HepG2 (cell line): ENCODE measurements around the gene C1orf185. TPM values are rescaled to one million over a fixed set of nuclear protein-coding genes. Genes with fewer than 3 reads are reported as not detected.

Experiments
- ATAC-seq: fragments of 200-7000 bp; cut with Tn5 transposase; 3 replicates; pipeline ENCODE4 v1.9.1; 2020; ENCODE audit warnings: mild to moderate bottlenecking, moderate library complexity
- BruUV-seq: library from RNA; stranded (reverse); fragments of 400-500 nt; replicated peaks from 2 replicates; lab custom pipeline; 2021; lab: Mats Ljungman, UMichigan
- CTCF ChIA-PET: fragments of 300-600 bp; formaldehyde crosslinking; extraction: SDS; loops from one replicate; lab custom pipeline; 2021; ENCODE audit warnings: low total read pairs, inconsistent platforms, low intra/inter-chr PET ratio; lab: Yijun Ruan, JAX
- POLR2A ChIA-PET: fragments of 350-600 bp; sonication (Branson Sonifier 250); formaldehyde crosslinking; loops from one replicate; lab custom pipeline; 2020; ENCODE audit warnings: antibody characterized with exemption, inconsistent platforms; lab: Yijun Ruan, JAX
- DNase-seq: peaks from one replicate; pipeline ENCODE4 v3.0.0-alpha.2; 2015; ENCODE audit warnings: low spot score
- FAIRE-seq: peaks from 3 replicates; lab custom pipeline; 2011; peaks lifted over from hg19 to GRCh38; lab: Jason Lieb, UNC
- H2AFZ ChIP-seq: one replicate; pipeline ENCODE4 v1.6.1; 2011; ENCODE audit warnings: low read length, inconsistent platforms
- H3K27ac ChIP-seq: fragments of 300-600 bp; 3 replicates; pipeline ENCODE4 v1.8.0; 2011; ENCODE audit warnings: mixed run types, mild to moderate bottlenecking, mixed read lengths, low read length, inconsistent platforms; ENCODE audit not compliant: insufficient read depth; ENCODE audit errors: extremely low read length
- H3K27me3 ChIP-seq, 2 experiments: fragments of 200-600 bp in 1 of 2; 2 replicates in 1 of 2; 3 replicates in 1 of 2; pipeline versions ENCODE4 v1.6.0 to v1.8.0; 2011; ENCODE audit warnings: low read length in 2 of 2, mild to moderate bottlenecking in 2 of 2, moderate library complexity in 2 of 2, inconsistent platforms in 1 of 2; ENCODE audit not compliant: insufficient read depth in 2 of 2, control insufficient read depth in 1 of 2
- H3K36me3 ChIP-seq, 2 experiments: fragments of 200-600 bp in 1 of 2; replicated peaks in 1 of 2; 2 replicates in 1 of 2; 3 replicates in 1 of 2; pipeline versions ENCODE4 v1.5.1 to v1.8.0; 2011; ENCODE audit warnings: low read length in 2 of 2, inconsistent platforms in 1 of 2; ENCODE audit not compliant: insufficient read depth in 2 of 2, control insufficient read depth in 1 of 2
- H3K4me1 ChIP-seq: 2 replicates; pipeline ENCODE4 v1.5.1; 2012; ENCODE audit warnings: low read length, inconsistent platforms; ENCODE audit not compliant: insufficient read depth
- H3K4me2 ChIP-seq: 2 replicates; pipeline ENCODE4 v1.6.0; 2011; ENCODE audit warnings: low read depth, low read length, inconsistent platforms
- H3K4me3 ChIP-seq, 3 experiments: fragments of 200-600 bp in 1 of 3; sonication (generic), shearing (Covaris generic) in 1 of 3; replicated peaks in 1 of 3; 2 replicates each; pipeline ENCODE4 v1.5.1; 2011 to 2016; ENCODE audit warnings: low read length in 3 of 3, inconsistent platforms in 2 of 3, low read depth in 2 of 3, mild to moderate bottlenecking in 2 of 3, control low read depth in 1 of 3, mixed read lengths in 1 of 3; ENCODE audit not compliant: insufficient read depth in 1 of 3
- H3K79me2 ChIP-seq: one replicate; pipeline ENCODE4 v1.6.1; 2011; ENCODE audit warnings: low read length, inconsistent platforms; ENCODE audit not compliant: insufficient read depth
- H3K9ac ChIP-seq: 2 replicates; pipeline ENCODE4 v1.6.0; 2011; ENCODE audit warnings: mild to moderate bottlenecking, low read depth, low read length, inconsistent platforms; ENCODE audit not compliant: insufficient read depth
- H3K9me3 ChIP-seq: 2 replicates; pipeline ENCODE4 v1.5.1; 2012; ENCODE audit warnings: mild to moderate bottlenecking, low read length
- H4K20me1 ChIP-seq: 2 replicates; pipeline ENCODE4 v1.6.0; 2011; ENCODE audit warnings: inconsistent platforms, mild to moderate bottlenecking, low read length, moderate library complexity; ENCODE audit not compliant: insufficient read depth
- DPF2 ChIP-seq: sonication (generic); formaldehyde crosslinking; IDR thresholded peaks from 2 replicates; pipeline ENCODE4 v1.4.0; 2020; ENCODE audit warnings: mild to moderate bottlenecking, low read depth, missing genetic modification reagents, borderline replicate concordance
- HMG20B ChIP-seq: conservative IDR thresholded peaks from 2 replicates; pipeline ENCODE4 v1.6.1; 2016; ENCODE audit warnings: missing genetic modification reagents, missing compliant biosample characterization
- NBN ChIP-seq: fragments of 450-650 bp; conservative IDR thresholded peaks from 2 replicates; pipeline ENCODE4 v1.6.1; 2017
- NCOA2 ChIP-seq: sonication (generic); formaldehyde crosslinking; IDR thresholded peaks from 2 replicates; pipeline ENCODE4 v1.8.0; 2022; ENCODE audit warnings: inconsistent platforms
- NFATC3 ChIP-seq: sonication (generic); formaldehyde crosslinking; IDR thresholded peaks from 2 replicates; pipeline ENCODE4 v1.5.1; 2020; ENCODE audit warnings: mild to moderate bottlenecking, missing genetic modification reagents
- ONECUT2 ChIP-seq: sonication (generic); formaldehyde crosslinking; IDR thresholded peaks from 2 replicates; pipeline ENCODE4 v1.4.0; 2020; ENCODE audit warnings: missing genetic modification reagents
- RORA ChIP-seq: sonication (generic); formaldehyde crosslinking; IDR thresholded peaks from 2 replicates; pipeline ENCODE4 v1.5.0; 2020; ENCODE audit warnings: mild to moderate bottlenecking, missing genetic modification reagents, moderate library complexity
- RXRB ChIP-seq: IDR thresholded peaks from 2 replicates; pipeline ENCODE4 v1.6.1; 2016; ENCODE audit warnings: borderline replicate concordance, missing genetic modification reagents, missing compliant biosample characterization
- TBL1XR1 ChIP-seq: fragments of 150-350 bp; IDR thresholded peaks from 2 replicates; pipeline ENCODE4 v1.6.1; 2014; ENCODE audit warnings: borderline replicate concordance, low read length; ENCODE audit not compliant: partially characterized antibody
- XBP1 ChIP-seq: sonication (generic); formaldehyde crosslinking; IDR thresholded peaks from 2 replicates; pipeline ENCODE4 v1.5.0; 2020; ENCODE audit warnings: missing genetic modification reagents
- ZBTB1 ChIP-seq: sonication (generic); formaldehyde crosslinking; IDR thresholded peaks from 2 replicates; pipeline ENCODE4 v1.4.0; 2020; ENCODE audit warnings: missing genetic modification reagents, borderline replicate concordance
- ZFP62 ChIP-seq: sonication (generic); formaldehyde crosslinking; IDR thresholded peaks from 2 replicates; pipeline ENCODE4 v1.4.0; 2020; ENCODE audit warnings: missing genetic modification reagents
- ZIK1 ChIP-seq: sonication (generic); formaldehyde crosslinking; IDR thresholded peaks from 2 replicates; pipeline ENCODE4 v1.5.0; 2020; ENCODE audit warnings: mild to moderate bottlenecking, low read depth, missing genetic modification reagents, borderline replicate concordance
- ZNF12 ChIP-seq: sonication (generic); formaldehyde crosslinking; IDR thresholded peaks from 2 replicates; pipeline ENCODE4 v1.5.0; 2020; ENCODE audit warnings: missing genetic modification reagents
- ZNF143 ChIP-seq: sonication (generic); formaldehyde crosslinking; IDR thresholded peaks from 2 replicates; pipeline ENCODE4 v1.4.0; 2020; ENCODE audit warnings: missing genetic modification reagents
- ZNF253 ChIP-seq: sonication (generic); formaldehyde crosslinking; IDR thresholded peaks from 2 replicates; pipeline ENCODE4 v1.8.0; 2022; ENCODE audit warnings: mild to moderate bottlenecking, missing genetic modification reagents, borderline replicate concordance
- ZNF878 ChIP-seq: sonication (generic); formaldehyde crosslinking; IDR thresholded peaks from 2 replicates; pipeline ENCODE4 v1.8.1; 2023; ENCODE audit warnings: mild to moderate bottlenecking, missing genetic modification reagents, moderate library complexity
- WGBS: methylation state at CpG from one replicate; pipeline ENCODE4 v1.1.6; 2017; ENCODE audit warnings: low lambda C conversion rate; 5-methylcytosine and 5-hydroxymethylcytosine counted together
- in situ Hi-C: cut with HindIII; loops from 2 replicates; pipeline ENCODE4 v1.10.0; 2017; ENCODE audit warnings: low pct_unique_long_range_greater_than_20kb; ENCODE audit not compliant: extremely low pct_ligation_motif_present
- intact Hi-C: fragments of 100-400 bp; cut with micrococcal nuclease; formaldehyde crosslinking; loops from one replicate; pipeline ENCODE4 v1.10.0; 2022; ENCODE audit not compliant: unreplicated experiment
- polyA plus RNA-seq, 8 experiments: library from polyadenylated mRNA; depleted of rRNA in 3 of 8; stranded (reverse) in 7 of 8; unstranded in 1 of 8; fragments of >200 nt; fragmentation: Illumina TruSeq in 4 of 8; extraction: Trizol in 4 of 8; gene quantifications; 2 replicates each; pipeline versions ENCODE4 v1.2.1 to v1.2.3, GENCODE V29; 2011 to 2016; ENCODE audit warnings: low read depth in 4 of 8, missing spikeins in 1 of 8, mixed read lengths in 1 of 8; ENCODE audit not compliant: insufficient read depth in 1 of 8
- total RNA-seq, 5 experiments: library from RNA; depleted of rRNA; stranded (reverse); fragments of >200 nt; fragmentation: Illumina TruSeq; extraction: Trizol; gene quantifications; 2 replicates each; pipeline ENCODE4 v1.2.3, GENCODE V29; 2016; ENCODE audit warnings: low read depth in 1 of 5
- TF ChIP-seq, protein P1 (sequence below): sonication (generic); formaldehyde crosslinking; IDR thresholded peaks from 2 replicates; pipeline ENCODE4 v1.4.0; 2020; ENCODE audit warnings: mild to moderate bottlenecking, missing genetic modification reagents

The C1orf185 gene
- total and polyA plus RNA-seq, 2 of the 13 experiments (the other 11 are each of a cell fraction or from before 2014, with no cell fraction given), result not detected

DNA sequence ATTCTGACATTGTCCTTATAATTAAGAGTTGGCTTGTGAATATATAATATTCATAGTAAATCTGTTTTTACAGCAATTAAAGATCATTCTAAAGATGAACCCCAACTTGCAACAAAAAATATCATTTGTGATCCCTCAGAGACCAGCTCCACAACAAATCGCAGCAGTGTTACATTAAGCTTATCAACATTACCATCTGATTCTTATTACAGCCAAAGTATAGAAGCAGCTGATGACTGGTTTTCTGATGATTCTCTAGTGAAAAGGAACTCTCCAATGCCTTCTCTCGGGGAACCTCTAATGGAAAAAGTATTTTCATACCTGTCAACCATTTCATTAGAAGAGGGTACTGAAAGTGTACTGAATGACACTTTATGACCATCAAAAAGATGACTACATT, 45.4 kb downstream of the C1orf185 start:
- no peak overlapping the region for H2AFZ ChIP-seq
- TF ChIP-seq ZIK1 (CRISPR knock-in tag) (no peak), ZFP62 (CRISPR knock-in tag) (no peak), TBL1XR1 (no peak), ZBTB1 (no peak), NFATC3 (CRISPR knock-in tag) (no peak), ZNF12 (CRISPR knock-in tag) (no peak), ZNF253 (no peak), HMG20B (CRISPR knock-in tag) (no peak), ONECUT2 (CRISPR knock-in tag) (no peak), RXRB (CRISPR knock-in tag) (no peak), RORA (CRISPR knock-in tag) (no peak), DPF2 (CRISPR knock-in tag) (no peak), NCOA2 (CRISPR knock-in tag) (no peak), ZNF878 (CRISPR knock-in tag) (no peak), NBN (no peak), XBP1 (CRISPR knock-in tag) (no peak), ZNF143 (CRISPR knock-in tag) (no peak)
- TF ChIP-seq, protein P1, sequence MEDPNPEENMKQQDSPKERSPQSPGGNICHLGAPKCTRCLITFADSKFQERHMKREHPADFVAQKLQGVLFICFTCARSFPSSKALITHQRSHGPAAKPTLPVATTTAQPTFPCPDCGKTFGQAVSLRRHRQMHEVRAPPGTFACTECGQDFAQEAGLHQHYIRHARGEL (CRISPR knock-in tag), result no peak
- TF ChIP-seq, all 625 proteins: peak for 0
- ChIA-PET POLR2A (no interaction called here), CTCF (no interaction called here)
- intact Hi-C loops (no loop called here), in situ Hi-C loops (no loop called here)
- no peaks in the 10 kb centered on the region for H3K9me3 ChIP-seq
- 18% methylated on average over 2 of the region's 2 CpGs for WGBS
- H3K4me2 ChIP-seq, result no peak overlapping the region
- H3K27ac ChIP-seq, result no peak overlapping the region
- H3K79me2 ChIP-seq, result no peaks in the 10 kb centered on the region
- no TSS peak for BruUV-seq
- H4K20me1 ChIP-seq, result no peaks in the 10 kb centered on the region
- no peaks in the 10 kb centered on the region for H3K36me3 ChIP-seq
- ATAC-seq (no peak), DNase-seq (no peak), FAIRE-seq (no peak)
- no peaks in the 10 kb centered on the region for H3K27me3 ChIP-seq
- no peak overlapping the region for H3K4me3 ChIP-seq
- no peak overlapping the region for H3K9ac ChIP-seq
- H3K4me1 ChIP-seq, result no peaks in the 10 kb centered on the region
